ENCODE data around the gene SCAP.
"Not testable (repeated sequence)": the region's sequence is repeated elsewhere in the genome, so short reads cannot be mapped to it uniquely, and the experiment has no call there.

SCAP gene

GRCh38 chr3:47464588-47464987 is 11.2 kb downstream of the SCAP start:
- TF ChIP-seq CTCF (IDR thresholded peaks at IDR 0.05; ENCODE audit: low read depth, low read length, missing control alignments): no peak
- in situ Hi-C loops (cut with HindIII; ENCODE audit: low sequenced_read_pairs): no loop called here
- no peak for DNase-seq (ENCODE audit: low read depth)
- no peak overlapping the region for H3K4me3 ChIP-seq (ENCODE audit: low read depth, low read length)

DNA sequence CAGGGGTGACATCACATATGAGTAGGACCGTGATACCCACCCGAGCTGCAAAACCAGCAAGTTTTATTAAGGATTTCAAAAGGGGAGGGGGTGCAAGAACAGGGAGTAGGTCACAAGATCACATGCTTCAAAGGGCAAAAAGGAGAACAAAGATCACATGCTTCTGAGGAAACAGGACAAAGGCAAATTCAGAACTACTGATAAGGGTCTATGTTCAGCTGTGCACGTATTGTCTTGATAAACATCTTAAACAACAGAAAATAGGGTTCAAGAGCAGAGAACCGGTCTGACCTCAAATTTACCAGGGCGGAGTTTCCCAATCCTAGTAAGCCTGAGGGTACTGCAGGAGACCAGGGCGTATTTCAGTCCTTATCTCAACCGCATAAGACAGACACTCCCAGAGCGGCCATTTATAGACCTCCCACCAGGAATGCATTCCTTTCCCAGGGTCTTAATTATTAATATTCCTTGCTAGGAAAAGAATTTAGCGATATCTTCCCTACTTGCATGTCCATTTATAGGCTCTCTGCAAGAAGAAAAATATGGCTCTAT is 16.1 kb downstream of the SCAP start:
- H3K4me3 ChIP-seq (ENCODE audit: low read depth, low read length); DNase-seq (ENCODE audit: low read depth); in situ Hi-C loops (cut with HindIII; ENCODE audit: low sequenced_read_pairs): not testable (repeated sequence)

DNA sequence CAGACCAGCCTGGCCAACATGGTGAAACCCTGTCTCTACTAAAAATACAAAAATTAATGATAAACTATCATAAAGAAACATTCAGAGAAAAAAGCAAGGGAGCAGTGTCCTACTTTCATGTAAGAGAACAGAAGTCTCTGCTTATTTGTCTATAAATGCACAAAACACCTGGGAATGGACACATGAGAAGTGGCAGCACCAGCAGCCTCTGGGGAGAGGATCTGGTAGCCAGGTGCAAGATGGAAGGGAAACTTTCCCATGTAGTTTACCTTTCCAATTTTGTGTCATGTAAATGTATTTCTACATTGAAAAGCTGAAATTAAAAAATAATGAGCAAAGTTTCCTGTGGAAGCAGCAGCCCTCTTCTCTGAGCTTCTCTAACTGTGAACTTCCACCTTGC is 18.8 kb downstream of the SCAP start:
- no peak for TF ChIP-seq CTCF (IDR thresholded peaks at IDR 0.05; ENCODE audit: low read depth, low read length, missing control alignments)
- DNase-seq (ENCODE audit: low read depth): no peak
- no peak overlapping the region for H3K4me3 ChIP-seq (ENCODE audit: low read depth, low read length)
- in situ Hi-C loops (cut with HindIII; ENCODE audit: low sequenced_read_pairs): no loop called here

- no peak overlapping the region for H3K4me3 ChIP-seq (ENCODE audit: low read depth, low read length)
- no peak for DNase-seq (ENCODE audit: low read depth)
- in situ Hi-C loops (cut with HindIII; ENCODE audit: low sequenced_read_pairs): no loop called here
- TF ChIP-seq CTCF (IDR thresholded peaks at IDR 0.05; ENCODE audit: low read depth, low read length, missing control alignments): no peak
Measured at GRCh38 chr3:47455806-47456452, 19.8 kb downstream of the SCAP start.

- no peak overlapping the region for H3K4me3 ChIP-seq (ENCODE audit: low read depth, low read length)
- TF ChIP-seq CTCF (IDR thresholded peaks at IDR 0.05; ENCODE audit: low read depth, low read length, missing control alignments): no peak
- in situ Hi-C loops (cut with HindIII; ENCODE audit: low sequenced_read_pairs): no loop called here
- DNase-seq (ENCODE audit: low read depth): no peak
Measured at GRCh38 chr3:47452453-47453215, 23.1 kb downstream of the SCAP start.

- no peak overlapping the region for H3K4me3 ChIP-seq (ENCODE audit: low read depth, low read length)
- TF ChIP-seq CTCF (IDR thresholded peaks at IDR 0.05; ENCODE audit: low read depth, low read length, missing control alignments): no peak
Measured at GRCh38 chr3:47444103-47444502, 31.6 kb downstream of the SCAP start.

GRCh38 chr3:47443611-47443995 is 32.1 kb downstream of the SCAP start:
- no peak for DNase-seq (ENCODE audit: low read depth)
- no peak overlapping the region for H3K4me3 ChIP-seq (ENCODE audit: low read depth, low read length)
- in situ Hi-C loops (cut with HindIII; ENCODE audit: low sequenced_read_pairs): no loop called here
- no peak for TF ChIP-seq CTCF (IDR thresholded peaks at IDR 0.05; ENCODE audit: low read depth, low read length, missing control alignments)

More at GRCh38 chr3:47444103-47444502, 31.6 kb downstream of the SCAP start:
- DNase-seq (ENCODE audit: low read depth): no peak
- in situ Hi-C loops (cut with HindIII; ENCODE audit: low sequenced_read_pairs): no loop called here
